PFSK-1 (cell line): ENCODE data around the gene FNDC3A.

Experiments
- FOXP2 ChIP-seq: optimal IDR thresholded peaks from 2 replicates; pipeline ENCODE3; 2011; ENCODE audit warnings: borderline replicate concordance, control low read depth, inconsistent platforms; ENCODE audit not compliant: insufficient read depth; ENCODE audit errors: extremely low read length, extremely low read depth
- POLR2AphosphoS5 ChIP-seq: IDR thresholded peaks from 2 replicates; pipeline ENCODE4 v1.6.1; 2012; ENCODE audit warnings: low read depth, mild to moderate bottlenecking, control low read depth, low read length, moderate library complexity
- SIN3A ChIP-seq: IDR thresholded peaks from 2 replicates; pipeline ENCODE4 v1.6.1; 2012; ENCODE audit warnings: mild to moderate bottlenecking, low read length, moderate library complexity, borderline replicate concordance; ENCODE audit not compliant: insufficient read depth
- TAF1 ChIP-seq: IDR thresholded peaks from 2 replicates; pipeline ENCODE4 v1.6.1; 2012; ENCODE audit warnings: low read length, control low read depth, borderline replicate concordance; ENCODE audit not compliant: insufficient read depth
- TF ChIP-seq, protein P1 (sequence below), 2 experiments: IDR thresholded peaks; 2 replicates each; pipeline versions ENCODE4 v1.6.1 to v1.8.0; 2011 to 2012; ENCODE audit warnings: low read depth in 2 of 2, low read length in 2 of 2, control low read depth in 1 of 2, inconsistent platforms in 1 of 2, mild to moderate bottlenecking in 1 of 2, moderate library complexity in 1 of 2; ENCODE audit not compliant: insufficient read depth in 1 of 2

DNA sequence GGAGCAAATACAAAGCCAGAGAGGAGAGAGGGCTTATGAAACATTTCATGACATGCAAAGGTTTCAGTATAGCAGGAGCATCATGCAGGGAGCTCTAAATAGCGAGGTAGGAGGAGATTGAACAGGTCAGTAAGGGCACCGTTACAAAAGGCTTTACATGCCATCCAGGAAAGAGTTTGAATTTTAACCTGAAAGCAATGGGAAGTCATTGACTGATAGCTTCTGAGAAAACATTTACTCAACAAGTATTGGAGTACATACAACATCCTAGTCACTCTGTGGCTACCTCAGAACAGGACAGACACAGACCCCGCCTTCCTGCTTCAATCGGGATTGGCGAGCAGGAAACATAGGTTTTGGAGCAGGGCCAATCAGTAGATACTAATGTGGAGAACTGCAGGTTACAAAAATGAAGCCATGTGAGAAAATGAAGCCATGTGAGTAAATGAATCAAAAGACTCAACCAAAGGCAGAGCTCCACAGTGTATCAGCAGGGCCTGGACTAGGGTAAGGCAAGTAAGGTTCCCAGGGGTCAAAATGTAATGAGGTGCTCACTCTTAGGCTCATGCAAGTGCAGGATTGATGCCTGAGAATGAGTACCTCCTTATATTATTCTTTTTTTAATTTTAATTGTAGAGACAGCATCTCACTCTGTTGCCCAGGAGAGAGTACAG lies 46.8 kb upstream of the FNDC3A start:
- TF ChIP-seq, protein P1, sequence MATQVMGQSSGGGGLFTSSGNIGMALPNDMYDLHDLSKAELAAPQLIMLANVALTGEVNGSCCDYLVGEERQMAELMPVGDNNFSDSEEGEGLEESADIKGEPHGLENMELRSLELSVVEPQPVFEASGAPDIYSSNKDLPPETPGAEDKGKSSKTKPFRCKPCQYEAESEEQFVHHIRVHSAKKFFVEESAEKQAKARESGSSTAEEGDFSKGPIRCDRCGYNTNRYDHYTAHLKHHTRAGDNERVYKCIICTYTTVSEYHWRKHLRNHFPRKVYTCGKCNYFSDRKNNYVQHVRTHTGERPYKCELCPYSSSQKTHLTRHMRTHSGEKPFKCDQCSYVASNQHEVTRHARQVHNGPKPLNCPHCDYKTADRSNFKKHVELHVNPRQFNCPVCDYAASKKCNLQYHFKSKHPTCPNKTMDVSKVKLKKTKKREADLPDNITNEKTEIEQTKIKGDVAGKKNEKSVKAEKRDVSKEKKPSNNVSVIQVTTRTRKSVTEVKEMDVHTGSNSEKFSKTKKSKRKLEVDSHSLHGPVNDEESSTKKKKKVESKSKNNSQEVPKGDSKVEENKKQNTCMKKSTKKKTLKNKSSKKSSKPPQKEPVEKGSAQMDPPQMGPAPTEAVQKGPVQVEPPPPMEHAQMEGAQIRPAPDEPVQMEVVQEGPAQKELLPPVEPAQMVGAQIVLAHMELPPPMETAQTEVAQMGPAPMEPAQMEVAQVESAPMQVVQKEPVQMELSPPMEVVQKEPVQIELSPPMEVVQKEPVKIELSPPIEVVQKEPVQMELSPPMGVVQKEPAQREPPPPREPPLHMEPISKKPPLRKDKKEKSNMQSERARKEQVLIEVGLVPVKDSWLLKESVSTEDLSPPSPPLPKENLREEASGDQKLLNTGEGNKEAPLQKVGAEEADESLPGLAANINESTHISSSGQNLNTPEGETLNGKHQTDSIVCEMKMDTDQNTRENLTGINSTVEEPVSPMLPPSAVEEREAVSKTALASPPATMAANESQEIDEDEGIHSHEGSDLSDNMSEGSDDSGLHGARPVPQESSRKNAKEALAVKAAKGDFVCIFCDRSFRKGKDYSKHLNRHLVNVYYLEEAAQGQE (IDR thresholded peaks at IDR 0.05; ENCODE audit: insufficient read depth in 1 of 2, low read depth in 2 of 2, low read length in 2 of 2): no peak
- TF ChIP-seq POLR2AphosphoS5 (no peak), SIN3A (no peak), TAF1 (no peak), FOXP2 (no peak)
